Transverse colon (tissue), 4 donors: ENCODE results near the gene VSTM5. TPM values are rescaled to one million over a fixed set of nuclear protein-coding genes. Genes with fewer than 3 reads are reported as not detected.
"Not testable (repeated sequence)": the region's sequence is repeated elsewhere in the genome, so short reads cannot be mapped to it uniquely, and the experiment has no call there.

ENCODE experiments used
- DNase-seq: peaks from one replicate; pipeline ENCODE4 v3.0.0-alpha.2; 2019
- H3K27ac ChIP-seq, 4 donors: fragments of 200-600 bp; sonication (generic); 2 replicates each; pipeline ENCODE4 v1.5.1; 2016 to 2018; ENCODE audit warnings: inconsistent platforms in 4 of 4
- H3K27me3 ChIP-seq: fragments of 200-600 bp; sonication (generic); 2 replicates; pipeline ENCODE4 v1.5.1; 2017; ENCODE audit warnings: inconsistent platforms
- H3K36me3 ChIP-seq, 4 donors: fragments of 200-600 bp; sonication (generic); 2 replicates each; pipeline ENCODE4 v1.5.1; 2017 to 2019; ENCODE audit warnings: inconsistent platforms in 4 of 4
- H3K4me1 ChIP-seq, 4 donors: fragments of 200-600 bp; sonication (generic); 2 replicates each; pipeline ENCODE4 v1.5.1; 2017 to 2020; ENCODE audit warnings: inconsistent platforms in 4 of 4
- H3K4me3 ChIP-seq, 4 donors: fragments of 200-600 bp; sonication (generic); 1 replicate in 1 of 4; 2 replicates in 3 of 4; pipeline versions ENCODE4 v1.5.1 to v1.6.1; 2017 to 2019; ENCODE audit warnings: inconsistent platforms in 4 of 4
- H3K9me3 ChIP-seq, 2 donors: fragments of 200-600 bp; sonication (generic); 2 replicates each; pipeline ENCODE4 v1.5.1; 2017 to 2019; ENCODE audit warnings: inconsistent platforms in 2 of 2
- EP300 ChIP-seq: sonication (generic); formaldehyde crosslinking; IDR thresholded peaks from one replicate; pipeline ENCODE4 v1.6.1; 2017; ENCODE audit warnings: antibody characterized with exemption, low read depth
- POLR2A ChIP-seq: fragments of 450-650 bp; IDR thresholded peaks from one replicate; pipeline ENCODE4 v1.6.1; 2016; ENCODE audit warnings: antibody characterized with exemption, mild to moderate bottlenecking, moderate library complexity
- POLR2AphosphoS5 ChIP-seq, 3 donors: sonication (generic); formaldehyde crosslinking; IDR thresholded peaks; one replicate each; pipeline ENCODE4 v1.6.1; 2016; ENCODE audit warnings: antibody characterized with exemption in 3 of 3
- WGBS, 2 donors: methylation state at CpG; one replicate each; pipeline ENCODE4 v1.1.5; 2018; ENCODE audit warnings: low coverage in 1 of 2; 5-methylcytosine and 5-hydroxymethylcytosine counted together
- in situ Hi-C, 4 donors: fragments of 200-750 bp; cut with MboI; loops; one replicate each; pipeline versions ENCODE4 v1.15.0 to v1.15.1; 2017; ENCODE audit warnings: low sequenced_read_pairs in 3 of 4, low pct_ligation_motif_present in 1 of 4, low pct_unique_long_range_greater_than_20kb in 1 of 4
- intact Hi-C: fragments of 100-400 bp; cut with DNase I; formaldehyde crosslinking; loops from one replicate; pipeline ENCODE4 v1.15.1; 2023; ENCODE audit warnings: low total_unique reads
- total RNA-seq, 4 donors: library from RNA; depleted of rRNA; stranded (reverse); fragments of >200 nt; gene quantifications; one replicate each; pipeline ENCODE4 v1.1.0, GENCODE V29; 2016
- TF ChIP-seq, protein P1 (sequence below), 5 experiments: fragments of 200-600 bp in 3 of 5; fragments of 450-650 bp in 2 of 5; sonication (generic) in 3 of 5; IDR thresholded peaks; 1 replicate in 2 of 5; 2 replicates in 3 of 5; pipeline ENCODE4 v1.5.1; 2016 to 2017; ENCODE audit warnings: antibody characterized with exemption in 5 of 5, inconsistent platforms in 3 of 5, mild to moderate bottlenecking in 2 of 5, moderate library complexity in 1 of 5

Gene VSTM5
- total RNA-seq, 4 donors from 2014 or later, result 0.96 to 3.4 (median 1.1) TPM; not detected in 1

DNA sequence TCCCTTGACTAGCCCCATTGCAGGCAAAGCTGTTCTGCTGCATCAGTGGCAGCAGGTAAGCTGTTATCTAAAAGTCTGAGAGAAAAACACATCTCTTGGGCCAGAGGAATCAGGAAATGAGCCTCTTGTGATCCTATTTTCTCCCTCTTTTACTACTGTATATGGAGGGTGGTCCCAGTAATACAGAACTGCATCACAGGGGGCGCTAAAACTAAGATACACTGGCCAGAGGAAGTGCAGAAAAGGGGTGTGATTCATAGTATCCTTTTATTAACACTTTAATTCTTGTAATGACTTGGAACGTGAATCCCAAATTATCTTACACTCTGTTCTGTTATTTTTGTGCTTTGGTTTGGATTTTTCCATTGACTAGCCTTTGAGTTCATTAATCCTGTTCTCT, 75.1 kb downstream of the VSTM5 start:
- in situ Hi-C loops (loop anchor here in 1 of 4 donors (25.0 kb wide), 1 partner anchor 712 kb away; the partner anchor contains the start of genes ANKRD49 and MRE11), intact Hi-C loops (no loop called here)
- DNase-seq, result no peak
- 25 to 64% methylated on average over 2 of the region's 2 CpGs for WGBS, 2 donors
- TF ChIP-seq, protein P1, sequence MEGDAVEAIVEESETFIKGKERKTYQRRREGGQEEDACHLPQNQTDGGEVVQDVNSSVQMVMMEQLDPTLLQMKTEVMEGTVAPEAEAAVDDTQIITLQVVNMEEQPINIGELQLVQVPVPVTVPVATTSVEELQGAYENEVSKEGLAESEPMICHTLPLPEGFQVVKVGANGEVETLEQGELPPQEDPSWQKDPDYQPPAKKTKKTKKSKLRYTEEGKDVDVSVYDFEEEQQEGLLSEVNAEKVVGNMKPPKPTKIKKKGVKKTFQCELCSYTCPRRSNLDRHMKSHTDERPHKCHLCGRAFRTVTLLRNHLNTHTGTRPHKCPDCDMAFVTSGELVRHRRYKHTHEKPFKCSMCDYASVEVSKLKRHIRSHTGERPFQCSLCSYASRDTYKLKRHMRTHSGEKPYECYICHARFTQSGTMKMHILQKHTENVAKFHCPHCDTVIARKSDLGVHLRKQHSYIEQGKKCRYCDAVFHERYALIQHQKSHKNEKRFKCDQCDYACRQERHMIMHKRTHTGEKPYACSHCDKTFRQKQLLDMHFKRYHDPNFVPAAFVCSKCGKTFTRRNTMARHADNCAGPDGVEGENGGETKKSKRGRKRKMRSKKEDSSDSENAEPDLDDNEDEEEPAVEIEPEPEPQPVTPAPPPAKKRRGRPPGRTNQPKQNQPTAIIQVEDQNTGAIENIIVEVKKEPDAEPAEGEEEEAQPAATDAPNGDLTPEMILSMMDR (IDR thresholded peaks at IDR 0.05), result no peak
- no peak for TF ChIP-seq EP300
- TF ChIP-seq POLR2AphosphoS5 (IDR thresholded peaks at IDR 0.05), result no peak
- no peak for TF ChIP-seq POLR2A
- Histone ChIP-seq H3K36me3 (no peaks in the 10 kb centered on the region), H3K4me3 (no peak overlapping the region), H3K27ac (no peak overlapping the region), H3K9me3 (no peaks in the 10 kb centered on the region), H3K27me3 (no peaks in the 10 kb centered on the region), H3K4me1 (no peaks in the 10 kb centered on the region)

DNA sequence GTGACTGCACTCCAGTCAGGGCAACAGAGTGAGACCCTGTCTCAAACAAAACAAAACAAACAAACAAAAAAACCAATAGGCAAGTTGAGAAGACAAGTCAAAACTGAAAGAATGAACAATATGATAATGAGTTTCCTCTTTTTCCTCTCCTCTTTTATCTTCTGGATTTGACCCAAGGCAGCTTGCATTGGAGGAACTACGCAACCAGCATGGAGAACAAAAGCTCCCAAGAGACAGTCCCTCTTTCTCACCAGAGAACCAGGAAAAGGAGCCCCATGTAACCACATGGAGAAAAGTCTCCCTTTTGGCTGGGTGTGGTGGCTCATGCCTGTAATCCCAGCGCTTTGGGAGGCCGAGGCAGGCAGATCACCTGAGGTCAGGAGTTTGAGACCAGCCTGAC, 75.9 kb downstream of the VSTM5 start:
- DNase-seq, H3K27me3 ChIP-seq, H3K4me3 ChIP-seq, H3K9me3 ChIP-seq, H3K36me3 ChIP-seq, H3K4me1 ChIP-seq, H3K27ac ChIP-seq, intact Hi-C loops, in situ Hi-C loops: not testable (repeated sequence)
- WGBS, 2 donors, result 88% methylated on average over 3 of the region's 3 CpGs; no CpG with 5 or more reads in 1 of the 2 donors

DNA sequence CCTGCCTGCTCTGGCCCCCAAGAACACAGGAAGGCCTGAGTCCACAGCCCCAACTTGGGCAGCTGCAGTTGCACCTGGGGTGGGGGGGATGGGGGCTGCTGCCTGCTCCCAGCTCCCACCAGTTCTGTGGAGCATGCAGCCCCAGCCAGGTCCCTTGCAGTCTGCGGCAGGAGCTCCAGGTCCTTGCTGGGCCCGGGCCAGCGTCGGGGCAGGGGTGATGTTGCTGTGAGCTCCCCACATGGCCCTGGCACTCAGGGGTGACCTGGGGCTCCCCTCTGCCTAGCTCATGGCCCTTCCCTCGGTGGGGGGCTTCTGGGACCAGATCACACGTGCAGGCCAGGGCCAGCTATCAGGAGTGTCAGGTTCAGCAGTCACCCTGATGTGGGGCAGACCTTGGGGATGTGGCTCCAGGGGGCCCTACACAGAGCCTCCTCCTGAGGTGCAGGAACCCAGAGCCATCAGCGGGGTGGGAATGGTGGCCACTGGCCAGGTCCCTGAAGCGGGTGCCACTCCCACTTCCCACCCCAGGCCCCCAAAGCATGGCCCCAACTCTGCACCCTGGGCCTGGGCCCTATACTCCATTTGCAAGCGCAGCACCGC, 76.7 kb downstream of the VSTM5 start:
- TF ChIP-seq, protein P1 (IDR thresholded peaks at IDR 0.05), result no peak
- TF ChIP-seq POLR2AphosphoS5 (IDR thresholded peaks at IDR 0.05) (no peak), EP300 (no peak), POLR2A (no peak)
- Histone ChIP-seq H3K4me3 (no peak overlapping the region), H3K9me3 (no peaks in the 10 kb centered on the region), H3K4me1 (no peaks in the 10 kb centered on the region), H3K27ac (no peak overlapping the region), H3K27me3 (no peaks in the 10 kb centered on the region), H3K36me3 (no peaks in the 10 kb centered on the region)
- DNase-seq, result no peak
- WGBS, 2 donors, result 96 to 100% methylated on average over 1 to 9 of the region's 10 CpGs
- intact Hi-C loops (no loop called here), in situ Hi-C loops (no loop called here)

- Histone ChIP-seq H3K36me3 (no peaks in the 10 kb centered on the region), H3K9me3 (no peaks in the 10 kb centered on the region), H3K27ac (no peak overlapping the region), H3K4me1 (no peaks in the 10 kb centered on the region), H3K4me3 (no peak overlapping the region), H3K27me3 (no peaks in the 10 kb centered on the region)
- 94% methylated on average over 3 of the region's 3 CpGs; no CpG with 5 or more reads in 1 of the 2 donors for WGBS, 2 donors
- no peak for DNase-seq
- intact Hi-C loops, result no loop called here
- in situ Hi-C loops, result no loop called here
- TF ChIP-seq POLR2AphosphoS5 (IDR thresholded peaks at IDR 0.05) (no peak), EP300 (no peak), POLR2A (no peak)
- TF ChIP-seq, protein P1 (IDR thresholded peaks at IDR 0.05), result no peak
Observed at GRCh38 chr11:93773045-93773477, 77.4 kb downstream of the VSTM5 start.

DNA sequence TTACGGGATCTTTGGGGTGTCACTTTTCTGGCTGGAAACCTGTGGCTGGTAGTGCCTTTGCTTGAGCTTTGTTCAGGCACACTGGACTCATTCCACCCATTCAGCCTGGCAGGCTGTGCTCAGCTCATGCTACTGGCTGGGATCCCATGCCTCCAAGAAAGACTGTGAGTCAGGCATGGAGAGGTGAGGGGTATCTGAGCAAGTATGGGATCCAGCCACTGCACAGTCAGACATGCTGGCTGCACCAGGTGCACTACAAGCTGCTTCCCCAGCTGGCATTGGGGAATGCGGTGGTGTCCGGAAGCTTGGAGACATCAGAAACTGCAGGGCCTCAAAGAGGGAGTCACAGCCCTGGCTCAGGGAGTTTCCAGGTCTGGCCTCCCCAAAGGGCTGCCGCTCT, 78.3 kb downstream of the VSTM5 start:
- Histone ChIP-seq H3K36me3 (no peaks in the 10 kb centered on the region), H3K27me3 (no peaks in the 10 kb centered on the region), H3K4me1 (no peaks in the 10 kb centered on the region), H3K9me3 (no peaks in the 10 kb centered on the region), H3K27ac (no peak overlapping the region), H3K4me3 (no peak overlapping the region)
- no peak for DNase-seq
- in situ Hi-C loops, result no loop called here
- TF ChIP-seq, protein P1 (IDR thresholded peaks at IDR 0.05), result no peak
- no peak for TF ChIP-seq POLR2AphosphoS5 (IDR thresholded peaks at IDR 0.05)
- TF ChIP-seq POLR2A, result no peak
- TF ChIP-seq EP300, result no peak
- intact Hi-C loops, result no loop called here
- WGBS, 2 donors, result 99% methylated on average over 4 of the region's 4 CpGs; no CpG with 5 or more reads in 1 of the 2 donors
